Activated T-helper 1 cell treated with anti-CD3 and anti-CD28 coated beads, Interleukin-2, amount 50 U/mL, for 16 hours (primary cell): ENCODE data around the gene HRAS.
"Not testable (repeated sequence)": the region's sequence is repeated elsewhere in the genome, so short reads cannot be mapped to it uniquely, and the experiment has no call there.

Experiments
- DNase-seq, 2 donors: peaks; one replicate each; pipeline ENCODE4 v3.0.0-alpha.2; 2020; ENCODE audit warnings: low read depth in 1 of 2, low spot score in 1 of 2

The HRAS gene

DNA sequence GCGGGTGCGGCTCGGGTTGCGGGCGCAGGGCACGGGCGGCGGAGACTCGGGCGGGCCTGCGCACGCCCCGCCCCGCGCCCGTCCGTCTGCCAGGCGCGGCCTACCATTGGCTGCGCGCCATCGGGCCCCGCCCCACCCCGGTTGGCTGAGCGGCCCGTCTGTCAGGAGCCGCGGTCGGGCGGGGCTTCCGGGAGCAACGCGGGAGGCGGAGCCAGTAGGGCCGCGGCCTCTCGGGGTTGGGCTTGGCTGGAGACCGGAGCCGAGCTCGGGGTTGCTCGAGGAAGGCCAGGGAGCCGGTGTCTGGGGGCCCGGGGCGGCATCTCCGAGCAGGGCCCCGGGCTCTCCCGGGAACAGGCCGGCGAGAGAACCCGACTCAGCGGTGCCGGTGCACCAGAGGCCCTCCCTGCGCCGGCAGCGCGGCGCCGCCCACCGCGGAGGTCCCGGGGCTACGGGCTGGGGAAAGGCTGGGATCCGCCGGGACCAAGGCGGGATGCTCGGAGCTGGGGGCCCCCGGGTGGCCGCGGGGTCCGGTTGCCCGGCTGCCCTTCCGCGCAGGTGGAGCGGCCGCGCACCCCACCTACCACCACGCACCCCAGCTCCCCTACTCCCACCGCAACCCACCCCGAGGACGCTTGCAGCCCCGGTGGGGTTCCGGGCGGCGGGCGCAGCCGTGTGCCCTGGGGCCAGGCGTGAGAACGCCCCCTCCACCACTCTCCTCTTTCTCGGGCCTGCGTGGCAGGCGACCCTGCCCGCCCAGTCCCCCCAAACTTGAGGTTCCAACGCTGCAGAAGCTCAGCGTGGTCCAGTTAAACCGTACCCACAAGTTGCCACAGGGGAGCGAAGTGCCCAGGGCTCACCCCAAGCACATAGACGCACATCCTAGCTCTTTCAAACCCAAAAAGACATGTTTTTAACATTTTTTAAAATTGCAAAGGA lies at the start of gene HRAS:
Gene HRAS, minus strand, starts transcription at position 58 of the 936 bp plus-strand sequence.
- DNase-seq = peak; percentile 91 to 95

DNA sequence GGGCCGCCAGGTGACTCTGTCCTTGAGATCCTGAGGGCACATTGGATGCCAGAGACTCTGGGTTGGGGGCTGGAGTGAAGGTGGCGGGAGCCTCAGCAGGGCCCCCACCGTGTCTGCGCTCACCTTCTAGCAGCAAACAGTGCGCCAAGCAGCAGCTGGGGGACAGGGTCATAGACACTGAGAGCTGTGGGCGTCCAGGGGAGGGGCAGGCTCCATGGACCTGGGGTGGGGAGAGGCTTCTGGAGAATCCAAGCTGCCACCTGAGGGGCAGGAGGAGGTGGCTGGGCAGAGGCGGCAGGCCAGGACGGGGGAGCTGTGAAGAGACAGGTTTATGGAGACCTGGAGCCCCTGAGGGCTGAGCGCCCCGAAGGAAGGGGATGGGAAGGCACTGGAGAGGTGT lies 48.9 kb upstream of the HRAS start:
- DNase-seq = no peak

DNA sequence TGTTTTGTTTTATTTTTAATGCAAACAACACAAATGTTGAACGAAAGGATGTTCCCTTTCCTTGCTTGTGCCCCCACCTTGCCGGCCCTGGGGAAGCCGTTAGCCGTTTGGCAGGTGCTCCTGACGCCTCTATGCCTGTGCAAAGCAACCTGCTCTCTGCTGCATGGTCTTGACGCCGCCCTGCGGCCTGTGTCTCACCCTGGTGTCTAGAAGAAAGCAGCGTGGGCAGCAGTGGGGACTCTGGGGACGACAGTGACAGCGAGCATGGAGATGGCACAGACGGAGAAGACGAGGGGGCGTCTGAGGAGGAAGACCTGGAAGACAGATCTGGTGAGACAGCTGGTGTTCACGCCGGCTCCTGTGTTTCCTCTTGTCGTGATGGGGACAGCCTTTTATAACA lies 46.4 kb upstream of the HRAS start:
- DNase-seq = no peak

DNA sequence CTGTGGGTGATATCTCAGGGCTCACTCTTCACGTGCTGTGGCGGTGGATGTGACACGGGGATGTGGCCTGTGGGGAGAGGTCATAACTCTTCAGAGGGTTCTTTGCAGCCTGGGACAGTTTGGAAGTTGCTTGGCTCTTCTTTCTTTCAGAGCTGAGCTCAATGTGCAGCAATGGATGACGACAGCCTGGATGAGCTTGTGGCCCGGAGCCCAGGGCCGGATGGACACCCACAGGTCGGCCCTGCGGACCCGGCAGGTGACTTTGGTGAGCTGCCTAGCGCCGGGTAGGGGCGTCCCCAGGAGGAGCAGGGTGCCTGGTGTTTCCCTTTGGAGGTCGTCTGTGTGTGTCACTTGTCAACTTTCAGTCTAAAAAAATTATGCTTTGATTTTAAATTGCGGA lies 46.0 kb upstream of the HRAS start:
- DNase-seq = no peak

DNA sequence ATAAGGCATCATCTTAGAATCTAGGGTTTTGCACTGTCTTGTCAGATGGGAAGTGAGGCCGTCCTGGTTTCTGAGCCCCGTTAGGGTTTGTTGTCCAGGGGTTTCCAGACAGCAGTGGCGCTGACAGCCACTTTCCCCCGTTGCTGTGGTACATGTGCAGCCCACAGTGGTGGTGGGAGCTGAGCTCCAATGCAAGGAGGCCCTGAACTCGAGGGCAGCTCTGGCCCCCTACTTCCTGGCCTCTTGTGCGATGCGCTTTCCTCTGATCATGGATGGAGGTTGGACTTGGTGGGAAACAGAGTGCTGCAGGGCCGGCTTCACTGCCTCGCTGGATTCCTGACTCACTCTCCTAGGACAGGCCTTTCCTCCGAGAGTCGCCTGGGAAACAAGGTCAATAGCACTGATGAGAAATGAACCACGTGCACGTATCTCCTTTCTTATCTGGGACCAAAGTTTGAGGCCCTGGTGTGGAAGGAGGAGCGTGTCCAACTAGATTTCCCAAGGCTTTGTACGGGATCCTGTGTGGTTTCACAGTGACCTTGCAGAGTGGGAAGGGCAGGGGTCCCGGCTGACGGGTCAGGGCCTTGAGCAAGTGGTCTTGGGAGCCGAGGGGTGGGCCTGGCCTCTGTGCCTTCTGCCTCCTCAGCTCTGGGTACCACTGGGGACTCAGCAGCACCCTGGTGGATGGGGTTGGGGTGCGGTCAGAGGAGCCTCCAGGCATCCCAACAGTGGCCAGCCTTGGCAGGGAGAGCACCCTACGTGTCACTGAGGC lies 44.6 kb upstream of the HRAS start:
- DNase-seq = no peak

DNA sequence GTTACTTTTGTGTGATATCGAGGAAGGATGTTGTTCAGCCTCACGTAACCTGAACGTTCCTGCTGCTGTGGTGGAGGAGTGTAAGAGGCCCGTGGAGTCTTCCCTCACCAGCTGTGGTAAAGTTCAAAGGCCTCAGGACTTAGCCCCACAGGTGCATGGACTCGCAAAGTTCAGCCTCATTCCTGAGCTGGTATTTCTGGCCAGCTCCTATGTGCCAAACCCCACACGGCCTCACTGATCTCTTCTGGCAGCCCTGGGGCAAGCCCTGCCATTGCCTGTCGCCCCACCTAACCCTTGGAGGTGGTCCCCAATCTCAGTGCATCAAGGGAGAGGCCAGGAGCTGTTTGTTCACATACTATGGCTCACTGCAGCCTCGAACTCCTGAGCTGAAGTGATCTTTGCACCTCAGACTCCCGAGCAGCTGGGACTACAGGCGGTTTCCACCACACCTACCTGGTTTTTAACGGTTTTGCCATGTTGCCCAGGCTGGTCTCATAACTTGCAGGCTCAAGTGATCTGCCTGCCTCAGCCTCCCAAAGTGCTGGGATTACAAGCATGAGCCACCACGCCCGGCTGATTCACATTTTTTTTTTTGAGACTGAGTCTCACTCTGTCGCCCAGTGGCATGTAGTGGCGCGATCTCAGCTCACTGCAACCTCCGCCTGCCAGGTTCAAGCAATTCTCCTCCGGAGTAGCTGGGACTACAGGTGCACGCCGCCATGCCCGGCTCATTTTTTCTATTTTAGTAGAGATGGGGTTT lies 43.1 kb upstream of the HRAS start:
- no peak for DNase-seq

DNA sequence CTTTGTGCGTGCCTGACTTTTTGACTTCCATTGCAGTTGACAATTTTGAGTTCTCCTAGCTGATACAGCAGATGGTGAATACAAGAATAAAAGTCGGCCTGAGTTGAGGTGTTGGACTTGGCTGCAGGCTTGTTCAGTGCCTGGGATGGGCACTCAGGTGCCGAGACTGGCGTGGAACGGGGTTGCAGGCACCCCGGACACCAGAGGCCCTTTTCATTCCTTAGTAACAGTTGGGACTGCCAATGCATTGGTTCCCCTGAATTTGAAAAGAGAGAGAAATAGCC lies 42.2 kb upstream of the HRAS start:
- no peak for DNase-seq

DNA sequence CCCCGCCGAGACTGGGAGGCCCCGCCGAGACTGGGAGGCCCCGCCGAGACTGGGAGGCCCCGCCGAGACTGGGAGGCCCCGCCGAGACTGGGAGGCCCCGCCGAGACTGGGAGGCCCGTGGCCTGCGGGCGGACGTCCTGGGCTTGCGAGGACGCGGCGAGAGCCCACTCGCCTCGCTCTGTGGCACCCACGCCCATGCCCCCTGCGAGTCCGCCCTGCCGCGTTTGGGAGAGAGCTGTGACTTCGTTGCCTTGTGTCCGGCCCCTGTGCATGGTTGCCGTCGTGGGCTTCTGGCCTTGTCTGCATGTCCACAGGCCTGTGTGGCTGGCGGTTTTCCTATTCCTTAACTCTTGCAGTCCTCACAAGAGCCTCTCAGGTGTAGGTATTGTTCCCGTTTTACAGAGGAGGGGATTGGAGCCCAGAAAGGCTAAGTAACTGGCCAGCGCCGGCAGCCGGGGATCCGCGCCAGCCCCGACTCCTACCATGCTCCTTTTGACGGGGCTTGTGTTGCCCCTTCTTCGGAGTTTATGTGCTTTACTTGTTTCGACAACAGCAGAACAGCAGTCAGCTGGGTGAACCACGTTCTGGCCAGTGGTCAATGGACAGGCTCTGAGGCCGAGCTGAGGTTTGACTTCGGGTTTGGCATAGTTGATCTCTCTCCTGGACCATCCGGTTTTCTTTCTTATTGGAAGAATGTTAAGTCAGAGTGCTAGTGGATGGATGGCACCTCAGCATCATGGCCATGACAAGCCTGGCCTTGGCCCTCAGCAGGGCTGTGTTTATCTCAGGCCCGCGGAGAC lies 41.6 kb upstream of the HRAS start:
- DNase-seq = no peak

DNA sequence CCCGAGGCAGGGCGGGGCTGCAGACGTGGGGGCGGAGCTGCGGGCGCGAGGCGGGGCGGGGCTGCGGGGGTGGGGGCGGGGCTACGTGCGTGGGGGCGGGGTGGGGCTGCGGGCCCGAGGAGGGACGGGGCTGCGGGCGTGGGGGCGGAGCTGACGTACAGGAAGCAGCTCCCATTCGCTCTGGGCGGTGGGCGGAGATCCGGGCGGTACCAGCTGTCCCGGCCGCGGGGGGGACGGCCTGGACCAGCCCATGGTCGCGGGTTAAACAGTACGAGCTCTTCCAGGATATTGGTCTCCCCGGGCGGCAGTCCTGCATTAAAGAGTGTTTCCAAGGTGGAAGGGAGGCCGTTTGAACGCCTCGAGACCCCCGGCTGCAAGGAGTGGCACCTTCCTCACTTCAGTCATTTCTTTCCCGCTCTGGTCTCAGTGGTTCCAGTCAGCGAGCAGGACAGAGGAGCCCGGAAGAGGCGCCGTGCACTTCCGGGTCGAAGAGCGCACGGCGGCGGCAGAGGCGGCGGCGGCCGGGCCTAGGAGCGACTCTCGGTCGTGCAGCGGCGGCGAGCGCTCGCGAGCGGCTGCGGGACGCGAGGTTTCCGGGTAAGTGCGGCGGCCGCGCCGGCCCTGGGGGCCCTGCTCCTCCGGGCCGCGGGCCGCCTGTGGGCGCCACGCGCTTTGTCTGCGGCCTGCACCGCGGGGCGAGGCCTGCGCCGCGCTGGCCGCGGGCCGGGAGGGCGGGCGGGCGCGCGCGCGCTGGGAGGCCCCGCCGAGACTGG lies 40.8 kb upstream of the HRAS start, which contains the start of gene PHRF1:
Gene PHRF1, plus strand, starts transcription at position 475 of the 773 bp plus-strand sequence. CDS start 5,043 bp downstream, outside the sequence.
- peak; percentile 91 to 94 for DNase-seq

DNA sequence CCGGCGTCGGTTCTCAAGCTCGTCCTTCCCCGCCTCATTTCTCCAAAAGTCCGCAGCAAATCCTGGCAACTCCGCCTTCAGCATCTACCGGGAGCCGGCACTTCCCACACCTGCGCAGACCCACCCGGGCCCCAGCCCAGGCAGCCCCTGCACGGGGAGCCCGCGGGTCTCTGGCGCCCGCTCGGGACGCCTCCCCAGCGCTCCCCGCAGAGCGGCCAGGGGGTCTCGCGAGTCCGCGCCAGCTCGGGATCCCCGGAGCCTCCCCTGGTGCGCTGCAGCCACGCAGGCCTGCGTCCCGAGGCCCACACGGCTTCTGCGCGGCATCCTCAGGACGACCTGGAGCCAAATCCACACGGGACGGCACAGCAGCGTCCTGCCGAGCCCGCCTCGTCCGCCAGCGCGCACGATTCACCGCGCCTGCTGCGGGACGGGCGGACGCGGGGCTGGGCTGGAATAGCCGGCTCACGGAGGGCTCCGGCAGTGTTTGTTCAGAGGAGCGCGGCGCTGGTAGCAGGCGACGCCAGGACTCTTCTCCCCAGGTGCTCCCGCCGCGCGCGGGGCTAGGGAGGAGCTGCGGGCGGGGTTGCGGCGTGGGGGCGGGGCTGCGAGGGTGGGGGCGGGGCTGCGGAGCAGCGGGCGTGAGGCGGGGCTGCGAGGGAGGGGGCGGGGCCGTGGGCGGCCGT lies 40.1 kb upstream of the HRAS start:
- no peak for DNase-seq

DNA sequence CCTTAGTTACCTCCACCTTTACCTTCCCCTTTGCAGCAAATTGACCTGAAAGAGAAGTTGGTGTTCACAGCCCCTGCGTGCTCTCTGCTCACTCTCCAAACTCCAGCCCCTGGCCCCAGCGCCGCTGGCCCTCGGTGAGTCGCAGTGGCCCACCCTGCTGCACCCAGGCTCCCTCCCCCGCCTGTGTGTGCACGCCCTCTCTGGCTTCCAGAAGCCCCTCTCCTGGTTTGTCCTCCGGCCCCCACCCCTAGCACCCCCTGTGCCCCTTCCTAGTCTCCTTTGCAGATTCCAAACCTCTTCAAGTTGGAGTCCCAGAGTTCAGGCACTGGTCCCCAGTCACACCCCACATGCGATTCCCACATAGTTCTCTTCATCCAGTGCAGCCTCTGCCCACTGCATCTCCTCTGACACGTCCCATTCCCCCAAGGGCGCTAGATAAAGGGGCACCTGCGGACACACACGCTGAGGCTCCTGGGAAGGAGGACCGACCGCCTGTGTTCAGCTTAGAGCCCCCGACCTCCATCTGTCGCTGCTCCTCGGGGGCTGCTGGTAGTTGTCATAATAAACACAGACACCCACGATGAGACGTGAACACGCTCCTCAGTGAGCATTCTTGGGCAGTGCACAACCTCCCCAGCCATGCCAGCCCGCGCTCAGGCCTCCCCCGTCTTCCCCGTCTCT lies 39.4 kb upstream of the HRAS start:
- no peak for DNase-seq

DNA sequence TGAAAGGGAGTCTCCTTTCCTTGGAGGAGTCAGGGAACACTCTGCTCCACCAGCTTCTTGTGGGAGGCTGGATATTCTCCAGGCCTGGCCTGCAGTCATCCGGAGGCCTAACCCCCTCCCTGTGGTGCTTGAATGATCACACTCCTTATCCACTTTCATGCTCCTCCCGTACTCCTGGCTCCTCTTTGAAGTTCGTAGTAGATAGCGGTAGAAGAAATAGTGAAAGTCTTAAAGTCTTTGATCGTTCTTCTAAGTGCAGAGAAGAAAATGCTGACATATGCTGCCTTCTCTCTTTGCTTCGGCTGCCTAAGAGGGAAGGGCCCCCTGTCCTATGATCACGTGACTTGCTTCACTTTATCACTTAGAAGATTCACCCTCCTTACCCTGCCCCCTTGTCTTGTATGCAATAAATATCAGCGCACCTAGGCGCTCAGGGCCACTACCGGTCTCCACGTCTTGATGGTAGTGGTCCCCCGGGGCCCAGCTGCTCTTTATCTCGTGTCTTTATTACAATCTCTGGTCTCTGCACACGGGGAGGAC lies 38.7 kb upstream of the HRAS start:
- DNase-seq = not testable (repeated sequence)

DNA sequence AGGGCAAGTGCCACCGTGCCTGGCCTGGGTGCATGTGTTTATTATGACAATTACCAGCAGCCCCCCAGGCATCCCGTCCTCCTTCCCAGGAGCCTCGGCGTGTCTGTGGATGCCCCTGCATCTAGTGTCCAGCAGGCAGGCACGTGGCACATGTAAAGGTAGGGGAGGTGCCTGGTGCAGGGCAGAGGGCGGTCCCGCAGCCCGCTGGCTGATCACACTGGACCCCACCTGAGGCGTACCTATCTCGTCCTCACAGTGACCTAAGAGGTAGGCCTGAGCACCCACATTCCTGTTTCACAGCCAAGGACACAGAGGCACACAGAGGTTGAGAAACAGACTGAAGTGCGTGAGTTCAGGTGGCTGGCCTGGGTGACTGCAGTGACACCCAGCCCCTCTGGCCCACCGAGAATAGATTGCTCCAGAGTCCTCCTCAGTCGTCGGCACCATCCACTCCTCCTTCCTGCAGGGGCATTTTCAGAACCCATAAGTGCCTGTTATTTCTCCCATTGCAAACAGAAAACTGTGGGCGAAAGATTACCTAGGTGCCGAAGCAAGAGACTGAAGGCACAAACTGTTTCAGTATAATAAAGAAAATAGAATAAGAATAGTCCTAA lies 37.9 kb upstream of the HRAS start:
- no peak for DNase-seq

DNA sequence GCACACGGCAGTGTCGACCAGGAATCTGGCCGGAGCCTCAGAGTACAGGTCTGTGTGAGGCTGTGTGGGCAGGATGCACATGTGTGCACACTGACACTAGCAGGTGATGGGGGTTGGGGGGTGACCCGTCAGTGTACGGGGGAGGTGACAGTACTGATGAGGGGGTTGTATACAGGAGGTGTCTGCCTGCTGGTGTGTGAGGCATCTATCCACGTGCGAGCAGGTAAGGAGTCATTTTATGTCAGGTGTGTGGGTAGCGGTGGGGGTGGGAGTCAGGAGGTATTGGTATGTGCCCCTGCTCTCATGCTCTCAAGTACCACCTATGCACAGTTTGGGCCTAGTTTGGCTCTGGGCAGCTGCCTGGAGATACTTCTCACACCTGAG lies 36.4 kb upstream of the HRAS start:
- no peak for DNase-seq

DNA sequence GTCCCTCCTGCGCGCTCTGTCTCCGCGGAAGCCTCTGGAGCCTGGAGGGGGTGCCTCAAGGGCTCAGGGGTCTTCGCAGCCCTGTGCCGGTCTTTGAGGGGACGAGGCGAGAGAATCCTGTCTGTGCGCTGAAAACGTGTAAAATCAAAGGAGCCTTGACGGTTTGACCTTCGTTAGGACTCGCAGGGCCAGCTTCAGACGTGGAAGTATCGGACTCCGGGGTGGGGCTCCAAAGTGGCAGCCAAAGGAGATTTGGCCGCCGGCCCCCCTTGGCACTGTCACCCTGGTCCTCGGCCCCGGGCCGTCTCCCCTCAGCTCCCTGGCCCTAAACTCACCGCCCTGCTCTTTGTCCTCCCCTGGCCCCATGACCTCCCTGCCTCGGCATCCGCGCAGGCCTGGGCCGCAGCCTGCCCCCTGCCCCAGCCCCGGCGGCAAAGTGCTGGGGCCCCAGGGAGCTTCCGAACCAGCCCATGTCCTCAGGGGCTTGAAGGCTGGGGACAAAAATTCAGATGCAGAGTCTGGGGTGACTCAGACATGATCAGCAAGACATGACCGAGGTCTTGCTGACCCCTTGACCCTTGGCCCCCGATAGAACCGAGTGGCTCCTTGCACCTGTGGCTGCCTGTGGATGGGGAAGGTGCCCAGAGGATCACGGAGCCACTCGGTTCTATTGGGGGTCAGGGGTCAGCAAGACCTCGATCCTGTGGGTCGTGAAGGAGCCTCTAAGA lies 33.9 kb upstream of the HRAS start:
- no peak for DNase-seq

DNA sequence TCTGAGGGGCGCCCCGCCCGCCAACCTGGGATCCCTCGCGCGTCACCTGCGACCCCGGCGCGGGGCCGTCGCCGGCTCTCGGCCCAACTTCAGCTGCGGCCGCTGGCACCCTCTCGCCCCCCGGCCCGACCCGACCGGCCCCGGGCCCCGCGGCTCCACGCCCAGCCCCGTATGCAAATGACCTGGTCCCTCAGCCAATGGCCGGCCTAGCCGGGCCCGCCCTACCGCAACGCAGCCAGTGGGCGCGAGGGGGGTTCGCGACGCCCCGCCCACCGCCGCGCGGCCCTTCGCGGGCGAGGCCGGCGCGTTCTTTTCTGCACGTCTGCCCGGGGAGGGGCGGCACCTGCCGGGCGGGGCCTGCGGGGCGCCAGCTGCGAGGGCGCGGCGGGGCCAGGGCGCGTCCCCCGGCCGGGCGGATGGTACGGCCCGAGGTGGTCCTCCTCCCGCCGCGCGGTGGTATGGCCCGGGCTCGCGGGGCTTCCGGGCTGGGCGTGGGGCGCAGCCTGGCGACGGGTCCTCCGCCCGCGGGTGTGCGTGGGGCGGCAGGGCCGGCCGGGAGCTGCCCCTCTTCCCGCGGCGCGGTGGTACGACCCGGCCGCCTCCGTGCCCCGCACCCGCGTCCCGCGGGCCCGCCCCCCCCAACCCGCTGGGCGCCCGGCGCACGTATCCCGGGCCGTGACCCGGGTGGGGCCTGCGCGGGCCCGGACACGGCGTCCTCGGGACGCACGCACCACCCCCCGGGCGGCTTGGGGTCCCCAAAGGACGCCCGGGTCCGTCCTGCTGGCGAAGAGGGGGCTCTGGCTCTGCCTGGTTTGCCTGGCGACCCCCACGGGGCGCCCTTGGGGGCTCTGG lies 33.2 kb upstream of the HRAS start:
- peak; percentile 73 to 88 for DNase-seq
